ENCODE results near the gene HABP2.

GRCh38 chr10:113539789-113540188 is 13.1 kb upstream of the HABP2 start:
- no peak for TF ChIP-seq POLR2A (IDR thresholded peaks at IDR 0.05)
- no peak for TF ChIP-seq CTCF (IDR thresholded peaks at IDR 0.05)
